A549 treated with dexamethasone at 1 μM for 4 hours (cell line): ENCODE measurements around the gene GGN. TPM values are rescaled to one million over a fixed set of nuclear protein-coding genes. Genes with fewer than 3 reads are reported as not detected.

Source experiments
- total RNA-seq: library from RNA; stranded (reverse); fragments of 200-300 nt; extraction: Qiagen RNA extraction; gene quantifications from 5 replicates; pipeline ENCODE4 v1.2.3, GENCODE V29; 2022

GGN gene, protein sequence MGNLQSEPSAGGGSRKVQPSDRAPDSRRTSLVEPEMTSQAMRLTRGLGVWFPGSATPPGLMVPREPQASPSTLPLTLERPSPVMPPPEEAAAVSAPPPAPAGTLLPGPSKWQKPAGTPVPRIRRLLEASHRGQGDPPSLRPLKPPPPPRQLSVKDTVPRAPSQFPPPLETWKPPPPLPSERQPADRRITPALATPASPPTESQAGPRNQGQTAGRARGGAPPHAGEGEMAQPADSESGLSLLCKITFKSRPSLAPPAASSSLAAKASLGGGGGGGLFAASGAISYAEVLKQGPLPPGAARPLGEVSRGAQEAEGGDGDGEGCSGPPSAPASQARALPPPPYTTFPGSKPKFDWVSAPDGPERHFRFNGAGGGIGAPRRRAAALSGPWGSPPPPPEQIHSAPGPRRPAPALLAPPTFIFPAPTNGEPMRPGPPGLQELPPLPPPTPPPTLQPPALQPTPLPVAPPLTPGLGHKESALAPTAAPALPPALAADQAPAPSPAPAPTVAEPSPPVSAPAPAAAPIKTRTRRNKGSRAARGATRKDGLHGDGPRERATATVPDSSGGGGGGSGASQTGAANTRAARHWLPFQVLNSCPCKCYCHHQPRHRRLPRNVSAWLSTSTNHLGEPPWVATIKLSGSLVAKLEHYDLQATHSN
- 0.06 to 0.72 TPM (median 0.35 TPM) in 5 replicates for total RNA-seq

DNA sequence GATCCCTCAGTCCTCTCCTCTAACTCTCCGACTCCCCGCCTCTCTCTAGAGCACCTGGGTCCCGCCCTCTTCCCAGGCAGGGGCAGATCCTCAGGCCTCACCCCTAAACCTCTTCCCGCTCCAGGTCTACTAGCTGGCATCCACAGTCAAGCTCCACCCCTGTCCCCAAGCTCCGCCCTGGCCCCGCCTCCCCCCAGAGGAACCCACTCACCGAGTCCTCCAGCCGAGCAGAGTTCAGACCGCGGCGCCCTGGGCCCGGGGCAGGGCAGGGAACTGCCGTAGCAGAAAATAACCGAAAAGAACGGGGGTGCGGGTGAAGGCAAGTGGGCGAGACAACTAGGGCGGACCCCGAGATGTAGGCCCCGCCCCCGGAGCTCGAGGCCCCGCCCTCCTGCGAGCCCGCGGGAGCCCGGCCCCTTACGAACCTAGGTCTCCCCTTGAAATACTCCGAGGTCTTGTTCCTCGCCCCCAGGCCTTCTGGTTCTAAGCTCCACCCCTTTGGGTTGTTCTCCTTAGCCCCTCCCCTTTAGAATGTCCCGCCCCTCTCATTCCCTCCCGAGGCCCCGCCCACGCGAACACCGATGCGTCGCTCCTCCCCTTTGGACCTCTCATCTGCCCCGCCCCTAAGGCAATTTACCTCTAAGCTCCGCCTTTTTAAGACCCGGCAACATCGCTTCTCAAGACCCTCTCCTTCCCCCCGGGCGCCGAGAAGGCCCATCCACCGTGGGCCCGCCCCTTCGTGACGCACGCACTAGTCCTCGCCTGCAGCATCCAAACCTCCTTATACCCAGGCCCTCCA lies at the start of gene GGN:
TSS of gene GGN (minus strand) at position 485 of the 799 bp plus-strand sequence. CDS start 773 bp downstream, outside the sequence.

DNA sequence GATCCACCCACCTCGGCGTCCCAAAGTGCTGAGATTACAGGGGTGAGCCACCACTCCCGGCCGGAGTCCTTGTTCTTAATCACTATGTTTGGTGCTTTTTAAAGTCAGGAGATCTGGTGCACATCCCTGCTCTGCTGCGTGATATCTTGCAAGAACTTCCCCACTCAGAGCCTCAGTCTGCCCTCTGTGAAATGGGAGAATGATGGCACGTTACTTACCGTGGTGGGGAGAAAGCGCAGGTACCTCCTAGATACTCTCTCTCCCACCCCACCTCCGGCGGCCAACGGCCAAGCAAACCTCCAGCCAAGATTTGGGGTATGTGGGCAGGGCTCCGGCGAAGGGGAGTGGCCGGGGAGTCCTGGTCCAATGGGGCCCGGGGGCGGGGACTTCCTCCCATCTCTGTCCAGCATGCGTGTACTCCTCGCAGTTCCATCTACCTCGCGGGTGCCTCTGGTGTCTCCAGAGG lies 45.5 kb upstream of the GGN start, which contains the start of gene RYR1:
TSS of gene RYR1 (plus strand) at position 424 of the 466 bp plus-strand sequence. CDS start 139 bp downstream, outside the sequence.

DNA sequence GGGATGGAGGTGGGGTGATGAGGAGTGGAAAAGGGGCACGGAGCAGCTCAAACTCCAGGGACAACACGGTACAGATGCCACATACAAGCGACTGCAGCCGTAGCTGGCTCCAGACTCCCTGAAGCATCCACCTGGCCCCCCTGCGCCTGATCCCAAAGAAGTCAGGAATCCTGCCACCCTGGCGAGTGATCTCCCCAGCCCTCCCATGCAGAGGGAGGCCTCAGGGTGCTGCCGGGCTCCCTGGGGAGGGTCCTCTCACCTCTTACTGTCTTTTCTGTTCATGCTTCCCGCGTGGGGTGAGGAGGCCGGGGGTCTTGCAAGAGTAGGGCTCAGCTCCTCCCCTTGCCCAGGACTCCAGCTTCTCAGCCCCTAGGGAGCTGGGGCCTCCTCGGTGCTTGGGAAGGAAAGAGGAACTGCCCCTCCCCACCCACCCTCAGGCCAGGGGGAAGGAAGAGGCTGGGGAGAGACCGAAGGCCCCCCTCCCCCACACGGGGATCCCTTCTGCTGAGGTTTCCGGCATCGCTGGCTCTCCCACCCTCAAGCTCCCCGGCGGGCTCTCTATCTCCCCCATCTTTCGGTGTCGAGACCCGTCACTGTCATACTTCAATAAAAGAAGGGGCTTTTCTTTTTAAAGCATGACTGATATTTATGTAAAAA lies 38.1 kb upstream of the GGN start, which contains the start of gene RASGRP4:
TSS of gene RASGRP4 (minus strand) at position 410 of the 657 bp plus-strand sequence. CDS start at position 282, 128 bp downstream.

DNA sequence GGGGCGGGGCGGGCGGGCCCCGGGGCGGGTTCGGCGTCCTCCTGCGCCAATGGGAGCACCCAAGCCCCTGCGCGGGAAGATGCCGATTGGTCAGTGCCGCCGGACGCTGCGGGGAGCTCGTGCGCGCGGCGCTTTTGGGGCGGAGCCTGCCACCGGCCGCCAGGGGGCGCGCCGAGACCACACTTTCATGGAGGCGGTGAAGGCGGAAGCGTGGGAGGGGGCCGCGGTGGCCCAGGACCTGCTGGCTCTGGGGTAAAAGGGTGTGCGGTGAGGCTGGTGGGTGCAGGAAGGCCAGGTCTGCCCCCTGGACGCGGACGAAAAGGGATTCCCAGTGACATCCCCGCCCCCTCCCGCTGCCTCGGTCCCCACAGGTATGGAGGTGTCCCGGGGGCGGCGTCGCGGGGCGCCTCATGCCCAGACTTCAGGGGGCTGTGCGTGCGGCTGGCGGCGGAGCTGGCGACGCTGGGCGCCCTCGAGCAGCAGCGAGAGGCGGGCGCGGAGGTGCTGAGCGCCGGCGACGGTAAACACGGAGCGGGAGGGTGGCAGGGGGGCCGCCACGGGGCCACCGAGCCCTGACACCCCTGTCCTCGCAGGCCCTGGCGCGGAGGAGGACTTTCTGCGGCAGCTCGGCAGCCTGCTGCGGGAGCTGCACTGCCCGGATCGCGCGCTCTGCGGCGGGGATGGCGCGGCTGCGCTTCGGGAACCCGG lies 15.3 kb upstream of the GGN start, which contains the start of gene FAM98C:
TSS of gene FAM98C (plus strand) at position 127 of the 708 bp plus-strand sequence. CDS start at position 188, 61 bp downstream.

DNA sequence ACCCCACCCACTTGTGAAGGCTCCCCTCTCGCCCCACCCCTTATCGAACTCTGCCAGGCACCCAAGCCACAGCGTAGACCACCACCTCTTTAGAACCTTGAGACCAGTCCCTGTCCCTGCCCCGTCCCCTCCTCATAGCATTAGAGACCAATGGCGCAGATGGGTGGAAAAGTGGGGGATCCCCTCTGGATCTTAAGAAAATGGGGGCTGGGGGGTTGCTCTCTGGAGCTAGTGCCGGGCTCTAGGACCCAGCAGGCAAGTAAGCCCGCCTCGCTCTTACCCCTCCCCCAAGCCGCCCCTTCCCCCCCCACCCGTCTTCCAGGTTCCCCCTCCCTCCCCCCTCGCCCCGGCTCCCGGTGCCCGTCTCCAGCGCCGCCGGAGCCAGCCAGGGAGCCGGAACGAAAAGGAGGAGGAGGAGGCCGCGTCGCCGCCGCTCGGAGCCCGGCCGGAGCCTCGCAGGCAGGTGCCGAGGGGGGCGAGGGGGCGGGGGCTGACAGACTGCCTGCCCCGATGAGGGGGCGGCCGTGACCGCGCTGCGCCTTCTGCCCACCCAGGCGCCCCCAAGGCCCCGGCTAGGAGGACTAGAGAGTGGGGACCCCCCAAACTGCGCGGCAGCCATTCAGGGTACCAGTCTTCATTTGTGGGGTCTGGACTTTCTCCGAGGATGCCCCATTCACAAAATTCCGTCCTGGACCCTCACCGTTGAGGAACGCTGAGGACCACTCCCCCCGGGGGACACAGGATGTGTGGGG lies 691 bp upstream of the GGN start, which contains the start of gene SPRED3:
TSS of gene SPRED3 (plus strand) at position 349 of the 752 bp plus-strand sequence. CDS start 1,606 bp downstream, outside the sequence.

DNA sequence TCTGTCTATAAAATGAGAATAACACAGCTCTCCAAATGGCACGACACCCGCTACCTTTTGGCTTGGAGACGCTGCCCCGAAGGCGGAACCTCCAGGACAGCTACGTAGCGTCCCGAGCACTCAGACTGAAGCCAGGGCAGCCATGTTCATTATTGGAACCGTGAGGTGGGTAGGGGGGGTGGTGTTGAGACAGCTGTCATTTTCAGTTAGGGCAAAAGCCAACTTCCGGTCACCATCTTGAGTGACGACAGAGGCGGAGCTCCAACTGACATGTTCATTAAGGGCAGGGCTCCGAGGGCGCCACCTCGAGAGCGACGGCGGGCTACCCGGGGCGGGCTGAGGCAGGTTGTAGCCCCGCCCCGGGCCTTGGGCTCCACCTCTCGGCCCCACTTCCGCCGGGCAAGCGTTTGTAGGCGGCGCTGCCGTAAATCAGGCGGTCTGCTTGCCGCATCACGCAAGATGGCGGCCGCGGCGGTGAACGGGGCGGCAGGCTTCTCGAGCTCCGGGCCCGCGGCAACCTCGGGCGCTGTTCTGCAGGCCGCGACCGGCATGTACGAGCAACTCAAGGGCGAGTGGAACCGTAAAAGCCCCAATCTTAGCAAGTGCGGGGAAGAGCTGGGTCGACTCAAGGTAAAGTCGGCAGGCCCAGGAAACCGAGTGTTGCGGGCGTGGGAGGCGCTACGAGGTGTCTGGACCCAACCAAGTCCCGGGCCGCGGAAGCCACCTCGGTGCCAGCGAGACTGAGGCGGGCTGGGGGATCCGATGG lies 13.3 kb downstream of the GGN start, which contains the start of gene PSMD8:
TSS of gene PSMD8 (plus strand) at position 240 of the 766 bp plus-strand sequence. CDS start at position 271, 31 bp downstream.

Other genes starting within 250 kb of the GGN start
- gene DPF1, start 163.8 kb downstream of the GGN start, total RNA-seq, result 3.7 to 5.1 TPM (median 4.8 TPM) in 5 replicates
- gene PPP1R14A, start 131.7 kb downstream of the GGN start, total RNA-seq, result 62.8 to 91.7 TPM (median 82.0 TPM) in 5 replicates
- 246 to 303 TPM (median 282 TPM) in 5 replicates for gene SPINT2, start 123.5 kb downstream of the GGN start, total RNA-seq
- gene C19orf33, start 83.8 kb downstream of the GGN start, total RNA-seq, result 563 to 655 TPM (median 615 TPM) in 5 replicates
- 96.8 to 131 TPM (median 122 TPM) in 5 replicates for gene YIF1B, start 72.1 kb downstream of the GGN start, total RNA-seq
- 3.6 to 5.0 TPM (median 4.6 TPM) in 5 replicates for gene KCNK6, start 68.2 kb downstream of the GGN start, total RNA-seq
- 0.60 to 1.6 TPM (median 1.1 TPM) in 5 replicates for gene CATSPERG, start 52.2 kb downstream of the GGN start, total RNA-seq
- gene PSMD8, start 13.5 kb downstream of the GGN start, total RNA-seq, result 441 to 488 TPM (median 469 TPM) in 5 replicates
- 1.4 to 3.2 TPM (median 2.0 TPM) in 5 replicates for gene SPRED3, start 663 bp upstream of the GGN start, total RNA-seq
- 15.6 to 24.4 TPM (median 21.2 TPM) in 5 replicates for gene FAM98C, start 15.1 kb upstream of the GGN start, total RNA-seq
- 0.11 to 0.26 TPM (median 0.19 TPM) in 5 replicates for gene RASGRP4, start 38.2 kb upstream of the GGN start, total RNA-seq
- 5.2 to 7.6 TPM (median 6.3 TPM) in 5 replicates for gene RYR1, start 45.7 kb upstream of the GGN start, total RNA-seq
- 0.61 to 1.3 TPM (median 0.87 TPM) in 5 replicates for gene MAP4K1, start 229.9 kb upstream of the GGN start, total RNA-seq
- 703 to 886 TPM (median 726 TPM) in 5 replicates for gene EIF3K, start 231.2 kb upstream of the GGN start, total RNA-seq